ENCODE data around the gene CLDN7.

CLDN7 gene

GRCh38 chr17:7292194-7292593 is 29.9 kb upstream of the CLDN7 start:
- H3K27me3 ChIP-seq, result peaks cover 100% of the 10 kb centered on the region
- no peak overlapping the region for H3K4me3 ChIP-seq (ENCODE audit: low read depth in 1 of 2, low read length in 1 of 2)

GRCh38 chr17:7290685-7291084 is 28.4 kb upstream of the CLDN7 start:
- no peaks in the 10 kb centered on the region for H3K36me3 ChIP-seq
- no peak for TF ChIP-seq CTCF (IDR thresholded peaks at IDR 0.05)
- no peak overlapping the region for H3K4me3 ChIP-seq (ENCODE audit: low read depth in 1 of 2, low read length in 1 of 2)
- peaks cover 8 to 16% of the 10 kb centered on the region in 2 experiments for H3K4me1 ChIP-seq (ENCODE audit: control insufficient read depth in 1 of 2, insufficient read depth in 1 of 2, low read depth in 1 of 2, low read length in 1 of 2)
- H3K27me3 ChIP-seq, result peaks cover 100% of the 10 kb centered on the region
- H3K9me3 ChIP-seq, result no peaks in the 10 kb centered on the region
- no peak overlapping the region for H3K27ac ChIP-seq

More at GRCh38 chr17:7292194-7292593, 29.9 kb upstream of the CLDN7 start:
- Histone ChIP-seq H3K4me1 (ENCODE audit: control insufficient read depth in 1 of 2, insufficient read depth in 1 of 2, low read depth in 1 of 2, low read length in 1 of 2) (peaks cover 18 to 26% of the 10 kb centered on the region in 2 experiments), H3K27ac (no peak overlapping the region), H3K9me3 (no peaks in the 10 kb centered on the region), H3K36me3 (no peaks in the 10 kb centered on the region)
- TF ChIP-seq CTCF (IDR thresholded peaks at IDR 0.05), result no peak

- Histone ChIP-seq H3K27ac (no peak overlapping the region), H3K36me3 (no peaks in the 10 kb centered on the region), H3K27me3 (peaks cover 100% of the 10 kb centered on the region), H3K4me1 (ENCODE audit: control insufficient read depth in 1 of 2, insufficient read depth in 1 of 2, low read depth in 1 of 2, low read length in 1 of 2) (peaks cover 5 to 15% of the 10 kb centered on the region in 2 experiments), H3K4me3 (ENCODE audit: low read depth in 1 of 2, low read length in 1 of 2) (no peak overlapping the region), H3K9me3 (no peaks in the 10 kb centered on the region)
- no peak for TF ChIP-seq CTCF (IDR thresholded peaks at IDR 0.05)
Measured at GRCh38 chr17:7290166-7290565, 27.9 kb upstream of the CLDN7 start.

- H3K27me3 ChIP-seq, result peaks cover 100% of the 10 kb centered on the region
- H3K4me1 ChIP-seq (ENCODE audit: control insufficient read depth in 1 of 2, insufficient read depth in 1 of 2, low read depth in 1 of 2, low read length in 1 of 2), result peaks cover 0 to 9% of the 10 kb centered on the region in 2 experiments
- TF ChIP-seq CTCF (IDR thresholded peaks at IDR 0.05), result no peak
- no peaks in the 10 kb centered on the region for H3K9me3 ChIP-seq
- no peaks in the 10 kb centered on the region for H3K36me3 ChIP-seq
- no peak overlapping the region for H3K4me3 ChIP-seq (ENCODE audit: low read depth in 1 of 2, low read length in 1 of 2)
- no peak overlapping the region for H3K27ac ChIP-seq
Measured at GRCh38 chr17:7289256-7290032, 27.2 kb upstream of the CLDN7 start.

- no peak overlapping the region for H3K27ac ChIP-seq
- H3K36me3 ChIP-seq, result no peaks in the 10 kb centered on the region
- no peak for TF ChIP-seq CTCF (IDR thresholded peaks at IDR 0.05)
- H3K9me3 ChIP-seq, result no peaks in the 10 kb centered on the region
- H3K27me3 ChIP-seq, result peaks cover 100% of the 10 kb centered on the region
- H3K4me1 ChIP-seq (ENCODE audit: control insufficient read depth in 1 of 2, insufficient read depth in 1 of 2, low read depth in 1 of 2, low read length in 1 of 2), result peaks cover 11 to 19% of the 10 kb centered on the region in 2 experiments
- no peak overlapping the region for H3K4me3 ChIP-seq (ENCODE audit: low read depth in 1 of 2, low read length in 1 of 2)
Measured at GRCh38 chr17:7285679-7286078, 23.4 kb upstream of the CLDN7 start.
